Retinal pigment epithelial cell (primary cell): ENCODE data around the gene DHRS3.
A peak's percentile ranks its signal among the peaks of the same experiment; 100 is the strongest.
"Not testable (repeated sequence)": the region's sequence is repeated elsewhere in the genome, so short reads cannot be mapped to it uniquely, and the experiment has no call there.

Source experiments
- DNase-seq: peaks from one replicate; pipeline ENCODE4 v3.0.0-alpha.2; 2010; ENCODE audit warnings: low read depth
- H3K4me3 ChIP-seq: 2 replicates; pipeline ENCODE4 v1.5.1; 2011; ENCODE audit warnings: mild to moderate bottlenecking, low read length, control low read depth, moderate library complexity
- TF ChIP-seq, protein P1 (sequence below): conservative IDR thresholded peaks from 2 replicates; pipeline ENCODE4 v1.5.1; 2011; ENCODE audit warnings: low read depth, low read length, control low read depth, inconsistent platforms

The DHRS3 gene

DNA sequence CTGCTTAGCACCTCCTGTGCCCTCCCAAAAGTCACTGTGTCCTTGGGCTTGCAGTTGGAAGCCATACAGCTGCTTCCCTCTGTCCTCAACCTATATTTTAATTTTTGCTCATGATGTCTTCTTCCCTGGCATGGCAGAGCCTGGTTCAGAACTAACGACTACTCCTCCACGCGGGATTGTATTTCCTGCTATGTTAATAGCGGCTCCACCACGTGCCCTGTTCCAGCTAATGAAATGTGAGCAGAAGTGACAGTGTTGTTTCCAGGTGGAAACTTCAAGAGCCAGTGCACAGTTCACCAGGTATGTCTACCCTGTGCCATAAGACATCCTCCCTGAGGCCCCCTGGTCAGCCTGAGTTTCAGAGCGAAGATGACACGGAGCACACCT lies 52.1 kb downstream of the DHRS3 start:
- DNase-seq: no peak
- TF ChIP-seq, protein P1, sequence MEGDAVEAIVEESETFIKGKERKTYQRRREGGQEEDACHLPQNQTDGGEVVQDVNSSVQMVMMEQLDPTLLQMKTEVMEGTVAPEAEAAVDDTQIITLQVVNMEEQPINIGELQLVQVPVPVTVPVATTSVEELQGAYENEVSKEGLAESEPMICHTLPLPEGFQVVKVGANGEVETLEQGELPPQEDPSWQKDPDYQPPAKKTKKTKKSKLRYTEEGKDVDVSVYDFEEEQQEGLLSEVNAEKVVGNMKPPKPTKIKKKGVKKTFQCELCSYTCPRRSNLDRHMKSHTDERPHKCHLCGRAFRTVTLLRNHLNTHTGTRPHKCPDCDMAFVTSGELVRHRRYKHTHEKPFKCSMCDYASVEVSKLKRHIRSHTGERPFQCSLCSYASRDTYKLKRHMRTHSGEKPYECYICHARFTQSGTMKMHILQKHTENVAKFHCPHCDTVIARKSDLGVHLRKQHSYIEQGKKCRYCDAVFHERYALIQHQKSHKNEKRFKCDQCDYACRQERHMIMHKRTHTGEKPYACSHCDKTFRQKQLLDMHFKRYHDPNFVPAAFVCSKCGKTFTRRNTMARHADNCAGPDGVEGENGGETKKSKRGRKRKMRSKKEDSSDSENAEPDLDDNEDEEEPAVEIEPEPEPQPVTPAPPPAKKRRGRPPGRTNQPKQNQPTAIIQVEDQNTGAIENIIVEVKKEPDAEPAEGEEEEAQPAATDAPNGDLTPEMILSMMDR: no peak

GRCh38 chr1:12565094-12565965 lies 52.7 kb downstream of the DHRS3 start:
- TF ChIP-seq, protein P1: no peak
- H3K4me3 ChIP-seq: no peak overlapping the region
- no peak for DNase-seq

More for the DNA sequence above, 52.1 kb downstream of the DHRS3 start:
- H3K4me3 ChIP-seq: no peak overlapping the region

DNA sequence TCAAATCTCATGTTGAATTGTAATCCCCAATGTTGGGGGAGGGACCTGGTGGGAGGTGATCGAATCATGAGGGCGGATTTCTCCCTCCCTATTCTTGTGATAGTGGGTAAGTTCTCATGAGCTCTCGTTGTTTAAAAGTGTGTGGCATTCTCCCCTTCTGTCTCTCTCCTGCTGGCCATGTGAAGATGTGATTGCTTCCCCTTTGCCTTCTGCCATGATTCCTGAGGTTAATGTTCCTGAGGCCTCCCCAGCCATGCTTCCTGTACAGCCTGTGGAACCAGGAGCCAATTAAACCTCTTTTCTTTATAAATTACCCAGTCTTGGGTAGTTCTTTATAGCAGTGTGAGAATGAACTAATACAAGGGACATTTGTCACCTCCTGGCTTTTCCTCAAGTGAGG lies 53.8 kb downstream of the DHRS3 start:
- DNase-seq, H3K4me3 ChIP-seq: not testable (repeated sequence)

DNA sequence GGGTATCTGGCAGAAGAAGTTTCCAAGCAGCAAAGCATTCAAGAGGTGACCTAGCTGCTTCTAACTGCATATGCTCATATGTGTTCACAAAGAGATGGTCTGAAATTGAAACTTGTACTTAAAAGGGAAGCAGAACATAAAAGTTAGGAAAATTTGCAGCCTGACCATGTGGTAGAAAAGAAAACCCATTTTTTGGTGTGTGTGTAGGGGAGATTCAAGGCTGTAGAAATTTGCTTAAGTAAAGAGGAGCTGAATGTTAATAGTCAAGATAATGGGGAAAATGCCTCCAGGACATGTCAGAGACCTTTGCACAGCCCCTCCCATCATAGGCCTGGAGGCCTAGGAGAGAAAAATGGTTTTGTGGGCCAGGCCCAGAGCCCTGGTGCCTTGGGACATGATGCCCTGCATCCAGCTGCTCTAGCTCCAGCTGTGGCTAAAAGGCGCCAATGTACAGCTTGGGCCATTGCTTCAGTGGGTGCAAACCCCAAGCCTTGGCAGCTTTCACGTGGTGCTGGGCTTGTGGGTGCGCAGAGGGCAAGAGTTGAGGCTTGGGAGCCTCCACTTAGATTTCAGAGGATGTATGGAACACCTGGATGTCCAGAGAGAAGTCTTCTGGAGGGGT lies 54.9 kb downstream of the DHRS3 start:
- H3K4me3 ChIP-seq: no peak overlapping the region
- TF ChIP-seq, protein P1: no peak
- no peak for DNase-seq

- TF ChIP-seq, protein P1: no peak
- DNase-seq: no peak
- H3K4me3 ChIP-seq: no peak overlapping the region
Observed at GRCh38 chr1:12561121-12561520, 56.9 kb downstream of the DHRS3 start.

DNA sequence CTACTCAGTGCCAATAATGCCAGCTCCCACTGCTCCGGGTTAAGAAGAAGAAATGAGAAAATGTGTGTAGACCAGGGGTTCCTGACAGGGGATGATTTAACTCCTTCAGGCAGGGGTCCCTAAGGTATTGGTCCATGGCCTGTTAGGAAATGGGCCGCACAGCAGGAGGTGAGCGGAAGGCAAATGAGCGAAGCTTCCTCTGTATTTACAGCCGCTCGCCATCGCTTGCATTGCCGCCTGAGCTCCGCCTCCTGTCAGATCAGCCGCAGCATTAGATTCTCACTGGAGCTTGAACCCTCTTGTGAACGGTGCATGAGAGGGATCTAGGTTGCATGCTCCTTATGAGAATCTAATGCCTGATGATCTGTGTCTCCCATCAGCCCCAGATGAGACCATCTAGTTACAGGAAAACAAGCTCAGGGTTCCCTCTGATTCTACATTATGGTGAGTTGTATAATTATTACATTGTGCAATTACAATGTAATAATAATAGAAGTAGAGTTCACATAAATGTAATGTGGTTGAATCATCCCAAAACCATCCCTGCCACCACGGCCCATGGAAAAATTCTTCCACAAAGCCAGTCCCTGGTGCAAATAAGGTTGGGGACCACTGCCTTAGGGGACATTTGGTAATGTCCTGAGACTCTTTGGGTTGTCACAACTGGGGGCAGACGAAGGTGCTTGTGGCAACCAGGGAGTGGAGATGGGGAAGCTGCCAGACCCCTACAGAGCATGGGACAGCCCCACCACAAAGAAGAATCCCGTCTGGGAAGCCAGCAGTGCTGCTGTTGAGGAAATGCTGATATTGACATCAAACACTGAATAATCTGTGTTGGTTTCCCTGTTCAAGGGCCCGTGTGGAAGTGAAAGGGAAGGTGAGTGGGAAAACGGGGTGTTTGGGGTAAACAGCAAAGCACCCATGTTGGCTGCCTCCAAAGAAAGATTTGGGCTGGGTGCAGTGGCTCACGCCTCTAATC lies 60.8 kb downstream of the DHRS3 start:
- TF ChIP-seq, protein P1: no peak

DNA sequence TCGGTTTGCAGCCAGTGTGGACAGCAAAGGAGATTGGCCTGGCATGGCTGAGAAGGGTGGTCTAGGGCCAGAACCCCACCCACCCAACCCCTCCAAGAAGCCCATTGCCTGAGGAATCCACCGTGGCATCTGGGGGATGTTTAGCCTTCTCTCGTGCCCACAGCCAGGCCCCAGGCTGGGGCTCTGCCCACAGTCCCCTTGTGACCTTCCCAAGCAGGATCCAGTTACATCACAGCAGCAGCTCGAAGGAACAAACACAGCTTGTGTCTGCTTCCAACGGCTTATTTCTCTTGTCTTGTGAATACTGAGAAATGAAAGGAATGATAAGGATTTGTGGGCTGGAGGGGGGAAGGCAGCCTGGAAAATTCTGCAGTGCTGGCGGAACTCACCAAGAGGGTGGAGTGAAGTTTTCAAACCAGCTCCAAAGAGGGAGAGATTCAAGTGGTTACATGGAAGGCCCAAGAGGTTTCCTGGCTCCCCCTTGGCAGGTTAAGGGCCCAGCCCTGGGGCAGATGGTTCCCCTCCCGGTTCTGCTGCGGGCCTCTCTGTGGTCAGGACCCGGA lies 61.6 kb downstream of the DHRS3 start:
- H3K4me3 ChIP-seq: no peak overlapping the region
- DNase-seq: peak; percentile 98
- TF ChIP-seq, protein P1: no peak

More for the DNA sequence above, 60.8 kb downstream of the DHRS3 start:
- no peak for DNase-seq
- no peak overlapping the region for H3K4me3 ChIP-seq
